ENCODE data around the gene CCDC112.

CCDC112 gene

DNA sequence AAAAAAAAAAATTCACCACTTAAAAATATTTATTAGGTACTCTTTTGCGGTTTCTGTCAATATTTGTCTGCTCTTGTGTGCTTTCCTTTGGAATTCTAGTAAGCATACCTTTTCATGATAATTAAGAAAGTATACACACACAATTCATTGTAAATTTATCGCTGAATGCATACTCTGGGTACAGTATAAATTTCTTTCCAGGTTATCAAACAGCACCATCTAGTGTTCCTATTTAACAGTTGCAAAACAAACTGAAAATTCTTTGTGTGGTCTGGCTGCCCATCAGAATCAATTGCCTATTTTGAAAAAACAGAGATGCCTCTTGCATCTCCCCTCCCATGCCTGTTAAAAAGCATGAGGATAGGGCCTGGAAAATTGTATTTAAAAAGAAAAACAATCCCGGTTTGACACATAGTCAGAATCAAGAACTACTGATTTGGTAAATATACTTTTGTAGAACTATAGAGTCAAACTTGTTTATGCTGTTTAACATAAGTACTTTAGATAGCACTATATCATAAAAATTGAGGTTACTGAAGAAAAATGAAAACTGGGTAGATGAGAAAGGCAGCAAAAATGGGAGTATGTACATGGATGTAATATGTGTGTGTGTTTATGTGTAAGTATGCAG is 50.0 kb downstream of the CCDC112 start:
- Histone ChIP-seq H3K4me3 (ENCODE audit: low read length) (no peak overlapping the region), H3K9ac (ENCODE audit: low read length) (no peak overlapping the region), H3K36me3 (ENCODE audit: control insufficient read depth, insufficient read depth, low read length) (no peaks in the 10 kb centered on the region), H3K9me3 (ENCODE audit: control insufficient read depth, low read length) (no peaks in the 10 kb centered on the region), H3K4me1 (ENCODE audit: control insufficient read depth, insufficient read depth, low read length) (peaks cover 19% of the 10 kb centered on the region), H3K27me3 (ENCODE audit: control insufficient read depth, insufficient read depth, low read length) (no peaks in the 10 kb centered on the region)

DNA sequence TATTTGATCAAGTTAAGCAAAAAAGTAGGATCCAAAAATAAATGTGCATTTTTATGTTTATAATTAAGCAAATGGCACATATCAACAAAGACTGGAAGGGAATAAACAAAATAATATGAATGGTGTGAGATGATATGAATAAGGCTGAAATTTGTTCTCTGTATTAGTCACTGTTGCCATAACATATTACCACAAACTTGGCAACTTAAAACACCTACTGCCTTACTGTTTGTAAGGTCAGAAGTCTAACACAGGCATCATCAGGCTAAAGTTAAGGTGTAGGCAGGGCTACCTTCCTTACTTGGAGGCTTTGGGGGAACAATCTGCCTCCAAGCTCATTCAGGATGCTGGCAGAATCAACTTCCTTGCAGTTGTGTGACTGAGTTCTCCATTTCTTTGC is 53.0 kb downstream of the CCDC112 start:
- H3K4me1 ChIP-seq (ENCODE audit: control insufficient read depth, insufficient read depth, low read length): peaks cover 21% of the 10 kb centered on the region
- no peaks in the 10 kb centered on the region for H3K36me3 ChIP-seq (ENCODE audit: control insufficient read depth, insufficient read depth, low read length)
- no peak overlapping the region for H3K4me3 ChIP-seq (ENCODE audit: low read length)
- no peaks in the 10 kb centered on the region for H3K27me3 ChIP-seq (ENCODE audit: control insufficient read depth, insufficient read depth, low read length)
- no peaks in the 10 kb centered on the region for H3K9me3 ChIP-seq (ENCODE audit: control insufficient read depth, low read length)
- no peak overlapping the region for H3K9ac ChIP-seq (ENCODE audit: low read length)

DNA sequence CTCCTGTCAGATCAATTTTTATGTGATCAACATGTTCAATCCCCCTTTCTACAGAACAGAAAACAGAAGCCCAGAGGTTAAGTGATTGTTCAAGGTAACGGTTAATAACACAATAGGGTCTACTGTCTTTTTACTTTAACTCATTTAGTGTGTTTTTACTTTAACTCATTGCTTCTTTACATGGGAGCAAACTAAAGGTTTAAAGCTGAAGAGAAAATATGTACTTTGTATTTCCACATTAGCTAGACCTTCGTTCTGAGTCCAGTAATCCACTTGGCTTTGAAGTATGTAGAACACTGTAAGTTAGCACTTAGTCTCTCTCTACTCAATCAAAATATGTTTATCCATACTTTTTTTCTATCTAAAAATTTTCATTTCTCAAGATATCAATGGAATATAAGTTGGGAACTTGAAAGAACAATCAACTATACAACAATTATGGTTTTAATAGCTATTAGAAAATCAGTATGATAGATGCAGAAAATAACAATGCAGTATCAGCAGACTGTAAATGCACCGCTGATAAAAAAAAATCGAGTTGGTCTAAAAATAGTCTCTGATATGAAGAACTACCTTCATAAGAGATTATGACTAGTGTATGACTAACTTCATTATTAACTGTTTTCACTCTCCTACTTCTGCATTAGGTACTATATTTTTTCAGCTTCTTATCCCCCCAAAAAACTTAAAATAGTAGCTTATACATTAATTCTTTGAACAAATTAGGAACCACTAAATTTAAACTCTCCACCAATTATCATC is 54.4 kb downstream of the CCDC112 start:
- no peak overlapping the region for H3K4me3 ChIP-seq (ENCODE audit: low read length)
- no peaks in the 10 kb centered on the region for H3K9me3 ChIP-seq (ENCODE audit: control insufficient read depth, low read length)
- H3K27me3 ChIP-seq (ENCODE audit: control insufficient read depth, insufficient read depth, low read length): no peaks in the 10 kb centered on the region
- H3K36me3 ChIP-seq (ENCODE audit: control insufficient read depth, insufficient read depth, low read length): no peaks in the 10 kb centered on the region
- no peak overlapping the region for H3K9ac ChIP-seq (ENCODE audit: low read length)
- peaks cover 21% of the 10 kb centered on the region for H3K4me1 ChIP-seq (ENCODE audit: control insufficient read depth, insufficient read depth, low read length)

DNA sequence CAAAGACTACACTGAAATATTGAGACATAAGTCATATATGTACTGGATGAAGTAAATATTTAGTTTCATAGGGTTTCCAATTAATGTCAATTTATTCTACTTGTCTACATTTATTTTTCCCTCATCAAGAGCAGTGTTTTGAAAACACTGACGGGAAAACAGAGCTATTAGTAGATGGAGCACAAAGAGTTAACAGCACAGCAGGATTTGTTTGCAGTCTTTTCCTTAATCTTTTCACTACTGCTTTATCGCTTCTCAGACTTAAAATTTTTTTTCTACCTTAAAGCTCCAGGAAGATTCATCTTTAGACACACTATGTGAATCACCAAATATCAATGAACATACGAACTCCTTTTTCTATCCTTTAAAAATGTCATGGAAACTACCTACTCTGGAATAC is 59.4 kb downstream of the CCDC112 start:
- H3K27me3 ChIP-seq (ENCODE audit: control insufficient read depth, insufficient read depth, low read length): no peaks in the 10 kb centered on the region
- no peak overlapping the region for H3K4me3 ChIP-seq (ENCODE audit: low read length)
- H3K36me3 ChIP-seq (ENCODE audit: control insufficient read depth, insufficient read depth, low read length): no peaks in the 10 kb centered on the region
- H3K9me3 ChIP-seq (ENCODE audit: control insufficient read depth, low read length): no peaks in the 10 kb centered on the region
- H3K9ac ChIP-seq (ENCODE audit: low read length): no peak overlapping the region
- H3K4me1 ChIP-seq (ENCODE audit: control insufficient read depth, insufficient read depth, low read length): peaks cover 7% of the 10 kb centered on the region

DNA sequence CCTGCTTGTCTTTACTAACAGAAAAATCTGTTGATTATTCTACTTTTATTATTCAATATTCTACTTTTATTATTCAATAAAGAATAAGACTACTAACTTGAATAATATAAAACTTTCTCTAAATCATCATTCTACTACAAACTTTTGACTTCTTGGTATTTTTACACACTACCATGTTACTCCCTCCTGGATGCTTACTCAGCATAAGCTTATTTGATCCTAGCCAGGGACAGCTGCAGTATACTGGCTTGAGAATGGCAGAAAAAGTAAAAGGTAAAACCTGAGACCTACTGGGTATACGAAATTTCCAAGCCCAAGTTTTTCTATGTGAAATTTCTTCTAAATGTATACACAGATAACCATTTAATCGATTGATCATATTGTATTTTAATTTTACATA is 59.9 kb downstream of the CCDC112 start:
- Histone ChIP-seq H3K9ac (ENCODE audit: low read length) (no peak overlapping the region), H3K27me3 (ENCODE audit: control insufficient read depth, insufficient read depth, low read length) (no peaks in the 10 kb centered on the region), H3K9me3 (ENCODE audit: control insufficient read depth, low read length) (no peaks in the 10 kb centered on the region), H3K4me3 (ENCODE audit: low read length) (no peak overlapping the region), H3K4me1 (ENCODE audit: control insufficient read depth, insufficient read depth, low read length) (peaks cover 3% of the 10 kb centered on the region), H3K36me3 (ENCODE audit: control insufficient read depth, insufficient read depth, low read length) (no peaks in the 10 kb centered on the region)

DNA sequence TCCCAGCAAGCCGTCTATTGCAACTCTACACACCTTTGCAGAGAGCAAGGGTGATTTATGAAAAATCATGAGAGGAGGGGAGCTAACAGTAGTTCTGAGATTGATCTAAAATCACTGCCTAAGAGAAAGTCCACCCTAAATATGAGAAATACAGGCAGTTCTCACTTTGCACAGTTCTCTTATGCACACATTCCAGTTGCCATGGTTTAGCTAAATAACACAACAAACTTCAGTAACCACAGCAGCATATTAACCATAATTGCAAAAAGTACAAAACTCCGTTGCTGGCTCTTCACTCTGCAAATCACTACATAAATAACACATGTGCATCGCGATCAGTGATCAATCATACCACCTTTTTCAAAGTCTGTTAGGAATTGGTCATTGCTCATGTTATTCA is 64.9 kb downstream of the CCDC112 start:
- no peaks in the 10 kb centered on the region for H3K36me3 ChIP-seq (ENCODE audit: control insufficient read depth, insufficient read depth, low read length)
- H3K4me3 ChIP-seq (ENCODE audit: low read length): no peak overlapping the region
- no peaks in the 10 kb centered on the region for H3K4me1 ChIP-seq (ENCODE audit: control insufficient read depth, insufficient read depth, low read length)
- H3K27me3 ChIP-seq (ENCODE audit: control insufficient read depth, insufficient read depth, low read length): no peaks in the 10 kb centered on the region
- no peak overlapping the region for H3K9ac ChIP-seq (ENCODE audit: low read length)
- H3K9me3 ChIP-seq (ENCODE audit: control insufficient read depth, low read length): no peaks in the 10 kb centered on the region

DNA sequence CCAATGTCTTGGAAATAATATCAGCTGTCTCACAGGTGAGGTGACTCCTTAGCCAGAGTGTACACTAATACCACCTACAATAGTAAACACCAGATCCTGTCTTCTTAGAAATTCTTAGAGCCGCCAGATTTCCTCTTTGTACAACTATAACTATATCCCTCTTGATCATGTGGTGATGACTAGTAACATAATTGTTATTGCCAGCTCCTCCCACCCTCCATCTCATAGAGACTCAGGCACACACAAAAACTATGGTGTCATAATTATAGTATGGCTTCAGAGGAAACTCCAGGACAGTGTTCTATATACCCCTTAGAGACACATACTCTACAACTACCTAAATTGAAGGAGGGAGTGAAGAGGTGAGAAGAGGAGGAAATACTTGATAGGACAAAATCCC is 66.8 kb downstream of the CCDC112 start:
- Histone ChIP-seq H3K9ac (ENCODE audit: low read length) (no peak overlapping the region), H3K36me3 (ENCODE audit: control insufficient read depth, insufficient read depth, low read length) (no peaks in the 10 kb centered on the region), H3K4me3 (ENCODE audit: low read length) (no peak overlapping the region), H3K9me3 (ENCODE audit: control insufficient read depth, low read length) (no peaks in the 10 kb centered on the region), H3K4me1 (ENCODE audit: control insufficient read depth, insufficient read depth, low read length) (no peaks in the 10 kb centered on the region), H3K27me3 (ENCODE audit: control insufficient read depth, insufficient read depth, low read length) (no peaks in the 10 kb centered on the region)

DNA sequence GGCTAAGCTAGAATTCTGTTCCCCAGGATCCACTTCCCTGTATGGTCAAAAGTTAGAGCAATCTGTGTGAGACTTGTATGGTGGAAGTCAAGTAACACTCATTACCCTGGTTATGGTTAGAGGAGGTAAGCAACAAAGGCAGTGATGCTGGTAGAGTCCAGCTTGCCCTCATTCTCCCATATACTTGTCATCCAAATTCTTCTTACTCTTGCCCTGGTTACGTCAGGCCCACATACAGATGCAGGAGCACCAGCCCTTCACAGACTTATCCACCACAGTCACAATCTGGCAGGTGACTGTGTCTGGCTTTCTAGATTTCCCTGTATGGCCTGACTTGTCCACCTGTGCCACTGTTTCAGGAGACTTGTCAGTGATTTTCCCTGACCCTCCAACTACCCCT is 69.2 kb downstream of the CCDC112 start:
- no peak overlapping the region for H3K9ac ChIP-seq (ENCODE audit: low read length)
- H3K9me3 ChIP-seq (ENCODE audit: control insufficient read depth, low read length): no peaks in the 10 kb centered on the region
- H3K36me3 ChIP-seq (ENCODE audit: control insufficient read depth, insufficient read depth, low read length): no peaks in the 10 kb centered on the region
- no peak overlapping the region for H3K4me3 ChIP-seq (ENCODE audit: low read length)
- H3K4me1 ChIP-seq (ENCODE audit: control insufficient read depth, insufficient read depth, low read length): no peaks in the 10 kb centered on the region
- no peaks in the 10 kb centered on the region for H3K27me3 ChIP-seq (ENCODE audit: control insufficient read depth, insufficient read depth, low read length)

Measured in mucosa of stomach (tissue), 1 donor.